HepG2 (cell line): ENCODE results near the gene FITM1. TPM values are rescaled to one million over a fixed set of nuclear protein-coding genes. Genes with fewer than 3 reads are reported as not detected.

Experiments used
- ARID3A ChIP-seq: IDR thresholded peaks from 2 replicates; pipeline ENCODE4 v1.6.1; 2012; ENCODE audit warnings: low read depth, low read length, improper control_type of control experiment
- ARNTL ChIP-seq: sonication (generic); formaldehyde crosslinking; IDR thresholded peaks from 2 replicates; pipeline ENCODE4 v1.4.0; 2020; ENCODE audit warnings: mild to moderate bottlenecking, missing genetic modification reagents
- ATF1 ChIP-seq: IDR thresholded peaks from 2 replicates; pipeline ENCODE4 v1.6.1; 2016; ENCODE audit warnings: mild to moderate bottlenecking, control low read depth
- BRD4 ChIP-seq: sonication (generic); formaldehyde crosslinking; IDR thresholded peaks from 2 replicates; pipeline ENCODE4 v1.4.0; 2020; ENCODE audit warnings: missing genetic modification reagents
- ETV6 ChIP-seq: sonication (generic); formaldehyde crosslinking; conservative IDR thresholded peaks from 2 replicates; pipeline ENCODE4 v1.4.0; 2020; ENCODE audit warnings: missing genetic modification reagents
- HMG20B ChIP-seq: conservative IDR thresholded peaks from 2 replicates; pipeline ENCODE4 v1.6.1; 2016; ENCODE audit warnings: missing genetic modification reagents, missing compliant biosample characterization
- IKZF1 ChIP-seq: fragments of 450-650 bp; IDR thresholded peaks from 2 replicates; pipeline ENCODE4 v1.7.1; 2016
- KAT8 ChIP-seq: IDR thresholded peaks from 2 replicates; pipeline ENCODE4 v1.6.1; 2016; ENCODE audit warnings: missing genetic modification reagents, missing compliant biosample characterization
- MAFF ChIP-seq: IDR thresholded peaks from 2 replicates; pipeline ENCODE4 v1.6.1; 2011; ENCODE audit warnings: low read depth, low read length, improper control_type of control experiment
- MIXL1 ChIP-seq: IDR thresholded peaks from 2 replicates; pipeline ENCODE4 v1.6.1; 2016
- NCOR1 ChIP-seq: fragments of 200-600 bp; sonication (generic); IDR thresholded peaks from 2 replicates; pipeline ENCODE4 v1.7.0; 2017; ENCODE audit warnings: antibody characterized with exemption, low read length, borderline replicate concordance
- PAWR ChIP-seq: sonication (generic); formaldehyde crosslinking; IDR thresholded peaks from 2 replicates; pipeline ENCODE4 v1.4.0; 2020; ENCODE audit warnings: missing genetic modification reagents, mild to moderate bottlenecking, borderline replicate concordance
- XBP1 ChIP-seq: sonication (generic); formaldehyde crosslinking; IDR thresholded peaks from 2 replicates; pipeline ENCODE4 v1.5.0; 2020; ENCODE audit warnings: missing genetic modification reagents
- ZBTB21 ChIP-seq: sonication (generic); formaldehyde crosslinking; IDR thresholded peaks from 2 replicates; pipeline ENCODE4 v1.4.0; 2020; ENCODE audit warnings: missing genetic modification reagents
- ZBTB25 ChIP-seq: IDR thresholded peaks from 2 replicates; pipeline ENCODE4 v1.6.1; 2018; ENCODE audit warnings: missing genetic modification reagents
- ZBTB38 ChIP-seq: sonication (generic); formaldehyde crosslinking; IDR thresholded peaks from 2 replicates; pipeline ENCODE4 v1.5.1; 2020; ENCODE audit warnings: mild to moderate bottlenecking, missing genetic modification reagents
- ZNF33B ChIP-seq: sonication (generic); formaldehyde crosslinking; IDR thresholded peaks from 2 replicates; pipeline ENCODE4 v1.5.1; 2020; ENCODE audit warnings: mild to moderate bottlenecking, missing genetic modification reagents
- ZNF629 ChIP-seq: sonication (generic); formaldehyde crosslinking; conservative IDR thresholded peaks from 2 replicates; pipeline ENCODE4 v1.5.0; 2020; ENCODE audit warnings: missing genetic modification reagents
- ZNF678 ChIP-seq: sonication (generic); formaldehyde crosslinking; IDR thresholded peaks from 2 replicates; pipeline ENCODE4 v1.4.0; 2020; ENCODE audit warnings: mild to moderate bottlenecking, missing genetic modification reagents
- ZNF75D ChIP-seq: sonication (generic); formaldehyde crosslinking; IDR thresholded peaks from 2 replicates; pipeline ENCODE4 v1.8.1; 2023; ENCODE audit warnings: missing genetic modification reagents, mild to moderate bottlenecking, borderline replicate concordance
- ZNF768 ChIP-seq: sonication (generic); formaldehyde crosslinking; IDR thresholded peaks from 2 replicates; pipeline ENCODE4 v1.4.0; 2020; ENCODE audit warnings: missing genetic modification reagents
- ZNF788 ChIP-seq: sonication (generic); formaldehyde crosslinking; IDR thresholded peaks from 2 replicates; pipeline ENCODE4 v1.5.0; 2020; ENCODE audit warnings: mild to moderate bottlenecking, missing genetic modification reagents, borderline replicate concordance
- ZNF83 ChIP-seq: sonication (generic); formaldehyde crosslinking; IDR thresholded peaks from 2 replicates; pipeline ENCODE4 v1.4.0; 2020; ENCODE audit warnings: missing genetic modification reagents, mild to moderate bottlenecking, borderline replicate concordance
- polyA plus RNA-seq, 8 experiments: library from polyadenylated mRNA; depleted of rRNA in 3 of 8; stranded (reverse) in 7 of 8; unstranded in 1 of 8; fragments of >200 nt; fragmentation: Illumina TruSeq in 4 of 8; extraction: Trizol in 4 of 8; gene quantifications; 2 replicates each; pipeline versions ENCODE4 v1.2.1 to v1.2.3, GENCODE V29; 2011 to 2016; ENCODE audit warnings: low read depth in 4 of 8, missing spikeins in 1 of 8, mixed read lengths in 1 of 8; ENCODE audit not compliant: insufficient read depth in 1 of 8
- total RNA-seq, 5 experiments: library from RNA; depleted of rRNA; stranded (reverse); fragments of >200 nt; fragmentation: Illumina TruSeq; extraction: Trizol; gene quantifications; 2 replicates each; pipeline ENCODE4 v1.2.3, GENCODE V29; 2016; ENCODE audit warnings: low read depth in 1 of 5
- TF ChIP-seq, protein P1 (sequence below): sonication (generic); formaldehyde crosslinking; IDR thresholded peaks from 2 replicates; pipeline ENCODE4 v1.5.0; 2020; ENCODE audit warnings: missing genetic modification reagents
- TF ChIP-seq, protein P2 (sequence below): sonication (generic); formaldehyde crosslinking; IDR thresholded peaks from 2 replicates; pipeline ENCODE4 v1.8.0; 2022; ENCODE audit warnings: missing genetic modification reagents, low read depth, mild to moderate bottlenecking, borderline replicate concordance
- TF ChIP-seq, protein P3 (sequence below): sonication (generic); formaldehyde crosslinking; IDR thresholded peaks from 2 replicates; pipeline ENCODE4 v1.4.0; 2020; ENCODE audit warnings: missing genetic modification reagents

Gene FITM1
- total and polyA plus RNA-seq, 2 of the 13 experiments (the other 11 are each of a cell fraction or from before 2014, with no cell fraction given), result 2.7 to 5.8 TPM

DNA sequence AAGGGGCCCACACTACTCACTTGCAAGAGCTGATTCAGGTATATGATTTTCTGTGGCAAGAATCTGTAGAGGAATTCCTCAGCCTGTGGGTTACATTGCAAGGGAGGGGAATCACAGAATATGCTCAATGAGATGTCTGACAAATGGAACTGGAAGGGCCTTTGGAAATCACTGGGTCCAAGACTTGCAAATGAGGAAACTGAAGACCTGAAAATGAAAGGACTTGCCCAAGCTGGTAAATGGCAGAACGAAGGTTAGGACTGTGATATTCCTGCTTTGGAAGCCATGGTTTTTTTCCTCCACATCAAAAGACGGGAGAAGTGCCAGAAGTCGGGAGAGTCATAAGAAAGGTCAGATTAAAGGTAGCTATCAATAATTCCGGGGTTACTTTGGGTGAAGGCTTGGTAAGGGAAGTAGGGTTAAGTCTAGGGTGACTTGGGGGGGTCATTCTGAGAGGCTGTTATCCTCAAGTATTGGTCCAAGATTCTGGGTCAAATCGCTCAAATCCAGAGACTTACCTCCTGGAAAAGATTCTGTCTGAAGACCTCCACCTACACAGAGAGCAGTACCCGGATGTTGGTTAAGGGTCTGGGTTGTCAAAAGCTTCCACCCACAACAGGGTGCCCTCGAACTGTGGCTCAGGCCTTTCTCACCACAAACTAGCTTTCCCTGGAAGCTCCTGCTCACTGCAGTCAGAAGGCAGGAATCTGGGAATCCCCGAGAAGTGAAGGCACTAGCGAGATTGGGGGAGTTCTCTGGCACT lies 15.4 kb downstream of the FITM1 start (continued):
- TF ChIP-seq, protein P1, sequence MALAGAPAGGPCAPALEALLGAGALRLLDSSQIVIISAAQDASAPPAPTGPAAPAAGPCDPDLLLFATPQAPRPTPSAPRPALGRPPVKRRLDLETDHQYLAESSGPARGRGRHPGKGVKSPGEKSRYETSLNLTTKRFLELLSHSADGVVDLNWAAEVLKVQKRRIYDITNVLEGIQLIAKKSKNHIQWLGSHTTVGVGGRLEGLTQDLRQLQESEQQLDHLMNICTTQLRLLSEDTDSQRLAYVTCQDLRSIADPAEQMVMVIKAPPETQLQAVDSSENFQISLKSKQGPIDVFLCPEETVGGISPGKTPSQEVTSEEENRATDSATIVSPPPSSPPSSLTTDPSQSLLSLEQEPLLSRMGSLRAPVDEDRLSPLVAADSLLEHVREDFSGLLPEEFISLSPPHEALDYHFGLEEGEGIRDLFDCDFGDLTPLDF, result no peak
- TF ChIP-seq ETV6 (CRISPR knock-in tag) (no peak), ZNF75D (CRISPR knock-in tag) (no peak), ZBTB21 (CRISPR knock-in tag) (0 out of 2 replicates have a peak, but pooled peaks have one; percentile 47), MAFF (no peak), IKZF1 (no peak), ZNF678 (no peak), KAT8 (CRISPR knock-in tag) (no peak), ZBTB38 (CRISPR knock-in tag) (no peak), ARID3A (no peak), ZNF33B (CRISPR knock-in tag) (0 out of 2 replicates have a peak, but pooled peaks have one; percentile 48), ARNTL (CRISPR knock-in tag) (0 out of 2 replicates have a peak, but pooled peaks have one; percentile 23), BRD4 (CRISPR knock-in tag) (0 out of 2 replicates have a peak, but pooled peaks have one; percentile 6), ZNF629 (no peak), PAWR (CRISPR knock-in tag) (peak; percentile 75; the same call in 1 of the 2 replicates), MIXL1 (CRISPR knock-in tag) (no peak), HMG20B (CRISPR knock-in tag) (no peak; the same call in 1 of the 2 replicates), ZNF83 (CRISPR knock-in tag) (0 out of 2 replicates have a peak, but pooled peaks have one; percentile 47), NCOR1 (no peak), ATF1 (no peak), XBP1 (CRISPR knock-in tag) (no peak), ZNF788 (no peak), ZBTB25 (CRISPR knock-in tag) (no peak), ZNF768 (no peak)
- TF ChIP-seq, protein P2, sequence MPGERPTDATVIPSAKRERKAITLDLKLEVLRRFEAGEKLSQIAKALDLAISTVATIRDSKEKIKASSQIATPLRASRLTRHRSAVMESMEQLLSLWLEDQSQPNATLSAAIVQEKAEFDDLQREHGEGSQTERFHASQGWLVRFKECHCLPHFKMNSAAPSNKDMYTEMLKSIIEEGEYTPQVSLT (CRISPR knock-in tag), result no peak
- TF ChIP-seq, protein P3, sequence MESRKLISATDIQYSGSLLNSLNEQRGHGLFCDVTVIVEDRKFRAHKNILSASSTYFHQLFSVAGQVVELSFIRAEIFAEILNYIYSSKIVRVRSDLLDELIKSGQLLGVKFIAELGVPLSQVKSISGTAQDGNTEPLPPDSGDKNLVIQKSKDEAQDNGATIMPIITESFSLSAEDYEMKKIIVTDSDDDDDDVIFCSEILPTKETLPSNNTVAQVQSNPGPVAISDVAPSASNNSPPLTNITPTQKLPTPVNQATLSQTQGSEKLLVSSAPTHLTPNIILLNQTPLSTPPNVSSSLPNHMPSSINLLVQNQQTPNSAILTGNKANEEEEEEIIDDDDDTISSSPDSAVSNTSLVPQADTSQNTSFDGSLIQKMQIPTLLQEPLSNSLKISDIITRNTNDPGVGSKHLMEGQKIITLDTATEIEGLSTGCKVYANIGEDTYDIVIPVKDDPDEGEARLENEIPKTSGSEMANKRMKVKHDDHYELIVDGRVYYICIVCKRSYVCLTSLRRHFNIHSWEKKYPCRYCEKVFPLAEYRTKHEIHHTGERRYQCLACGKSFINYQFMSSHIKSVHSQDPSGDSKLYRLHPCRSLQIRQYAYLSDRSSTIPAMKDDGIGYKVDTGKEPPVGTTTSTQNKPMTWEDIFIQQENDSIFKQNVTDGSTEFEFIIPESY, result no peak
